GM19023 (cell line): Measurements from ENCODE around the gene ENTPD8.

Experiments
- ATAC-seq: cut with Tn5 transposase; IDR thresholded peaks from one replicate; pipeline ENCODE4 v1.9.1; 2021; ENCODE audit warnings: mild to moderate bottlenecking, moderate library complexity; ENCODE audit not compliant: unreplicated experiment

ENTPD8 gene

GRCh38 chr9:137447722-137448601 lies 6.8 kb upstream of the ENTPD8 start:
- no peak for ATAC-seq

- ATAC-seq = no peak
Observed at GRCh38 chr9:137446851-137447471, 5.8 kb upstream of the ENTPD8 start.

- no peak for ATAC-seq
Observed at GRCh38 chr9:137445930-137446431, 4.8 kb upstream of the ENTPD8 start.

GRCh38 chr9:137445275-137445807 lies 4.2 kb upstream of the ENTPD8 start:
- ATAC-seq = peak; percentile 59

- ATAC-seq = no peak
Observed at GRCh38 chr9:137444106-137444790, 3.1 kb upstream of the ENTPD8 start.

- no peak for ATAC-seq
Observed at GRCh38 chr9:137441935-137442321, 771 bp upstream of the ENTPD8 start.

GRCh38 chr9:137439158-137439714 lies 1.9 kb downstream of the ENTPD8 start:
- no peak for ATAC-seq

GRCh38 chr9:137438591-137439157 lies 2.5 kb downstream of the ENTPD8 start:
- no peak for ATAC-seq

GRCh38 chr9:137437691-137438590 lies 3.2 kb downstream of the ENTPD8 start:
- ATAC-seq = no peak

GRCh38 chr9:137436761-137437600 lies 4.2 kb downstream of the ENTPD8 start:
- ATAC-seq = no peak

- no peak for ATAC-seq
Observed at GRCh38 chr9:137435980-137436760, 5.0 kb downstream of the ENTPD8 start.

GRCh38 chr9:137435381-137435891 lies 5.7 kb downstream of the ENTPD8 start:
- ATAC-seq = no peak

- no peak for ATAC-seq
Observed at GRCh38 chr9:137434498-137435380, 6.4 kb downstream of the ENTPD8 start.

- no peak for ATAC-seq
Observed at GRCh38 chr9:137433916-137434431, 7.2 kb downstream of the ENTPD8 start.

GRCh38 chr9:137433349-137433915 lies 7.7 kb downstream of the ENTPD8 start:
- no peak for ATAC-seq

GRCh38 chr9:137432687-137433348 lies 8.3 kb downstream of the ENTPD8 start:
- ATAC-seq = no peak
